HepG2 (cell line): Measurements from ENCODE around the gene NKD1. TPM values are rescaled to one million over a fixed set of nuclear protein-coding genes. Genes with fewer than 3 reads are reported as not detected.

Source experiments
- ATRX ChIP-seq: sonication (generic); formaldehyde crosslinking; IDR thresholded peaks from 2 replicates; pipeline ENCODE4 v1.4.0; 2020; ENCODE audit warnings: missing genetic modification reagents, borderline replicate concordance
- CC2D1A ChIP-seq: sonication (generic); formaldehyde crosslinking; IDR thresholded peaks from 2 replicates; pipeline ENCODE4 v1.8.1; 2023; ENCODE audit warnings: mild to moderate bottlenecking, missing genetic modification reagents
- CCDC6 ChIP-seq: sonication (generic); formaldehyde crosslinking; IDR thresholded peaks from 2 replicates; pipeline ENCODE4 v1.8.1; 2022; ENCODE audit warnings: mild to moderate bottlenecking, missing genetic modification reagents, moderate library complexity
- HNF4G ChIP-seq, 2 experiments: sonication (generic) in 1 of 2; formaldehyde crosslinking in 1 of 2; IDR thresholded peaks; 2 replicates each; pipeline versions ENCODE4 v1.4.0 to v1.6.1; 2011 to 2020; ENCODE audit warnings: borderline replicate concordance in 2 of 2, low read depth in 2 of 2, mild to moderate bottlenecking in 2 of 2, low read length in 1 of 2, missing genetic modification reagents in 1 of 2, moderate library complexity in 1 of 2
- HNRNPL ChIP-seq: fragments of 200-400 bp; formaldehyde crosslinking; IDR thresholded peaks from 2 replicates; pipeline ENCODE4 v1.6.1; 2017; ENCODE audit warnings: mild to moderate bottlenecking, low read depth, low read length
- HNRNPLL ChIP-seq: fragments of 200-400 bp; formaldehyde crosslinking; IDR thresholded peaks from 2 replicates; pipeline ENCODE4 v1.6.1; 2017; ENCODE audit warnings: mild to moderate bottlenecking, low read depth, low read length; ENCODE audit not compliant: poor library complexity, severe bottlenecking
- MBNL3 ChIP-seq: fragments of 250-450 bp; sonication (Bioruptor Pico); conservative IDR thresholded peaks from 2 replicates; pipeline ENCODE4 v1.8.0; 2022; ENCODE audit warnings: mild to moderate bottlenecking, inconsistent platforms
- MED1 ChIP-seq: sonication (generic); formaldehyde crosslinking; IDR thresholded peaks from 2 replicates; pipeline ENCODE4 v1.4.0; 2020; ENCODE audit warnings: missing genetic modification reagents
- NKX3-1 ChIP-seq: sonication (generic); formaldehyde crosslinking; IDR thresholded peaks from 2 replicates; pipeline ENCODE4 v1.5.0; 2020; ENCODE audit warnings: missing genetic modification reagents
- SCMH1 ChIP-seq: sonication (generic); formaldehyde crosslinking; IDR thresholded peaks from 2 replicates; pipeline ENCODE4 v1.9.0; 2021; ENCODE audit warnings: missing genetic modification reagents, mild to moderate bottlenecking, borderline replicate concordance
- TBX2 ChIP-seq: sonication (generic); formaldehyde crosslinking; IDR thresholded peaks from 2 replicates; pipeline ENCODE4 v1.5.0; 2020; ENCODE audit warnings: missing genetic modification reagents, mild to moderate bottlenecking, borderline replicate concordance
- TBX3 ChIP-seq: fragments of 450-650 bp; IDR thresholded peaks from 2 replicates; pipeline ENCODE4 v1.6.1; 2017; ENCODE audit warnings: antibody characterized with exemption, mild to moderate bottlenecking, inconsistent platforms, borderline replicate concordance
- TSC22D2 ChIP-seq: sonication (generic); formaldehyde crosslinking; IDR thresholded peaks from 2 replicates; pipeline ENCODE4 v1.5.1; 2020; ENCODE audit warnings: missing genetic modification reagents, mild to moderate bottlenecking, borderline replicate concordance
- ZNF446 ChIP-seq: sonication (generic); formaldehyde crosslinking; IDR thresholded peaks from 2 replicates; pipeline ENCODE4 v1.5.0; 2020; ENCODE audit warnings: mild to moderate bottlenecking, missing genetic modification reagents
- ZNF644 ChIP-seq: IDR thresholded peaks from 2 replicates; pipeline ENCODE4 v1.6.1; 2016; ENCODE audit warnings: low read depth
- ZNF724P ChIP-seq: sonication (generic); formaldehyde crosslinking; IDR thresholded peaks from 2 replicates; pipeline ENCODE4 v1.8.0; 2022; ENCODE audit warnings: missing genetic modification reagents, borderline replicate concordance
- ZNF777 ChIP-seq: sonication (generic); formaldehyde crosslinking; IDR thresholded peaks from 2 replicates; pipeline ENCODE4 v1.4.0; 2020; ENCODE audit warnings: missing genetic modification reagents
- ZSCAN25 ChIP-seq: sonication (generic); formaldehyde crosslinking; IDR thresholded peaks from 2 replicates; pipeline ENCODE4 v1.8.0; 2022; ENCODE audit warnings: mild to moderate bottlenecking, missing genetic modification reagents
- polyA plus RNA-seq, 8 experiments: library from polyadenylated mRNA; depleted of rRNA in 3 of 8; stranded (reverse) in 7 of 8; unstranded in 1 of 8; fragments of >200 nt; fragmentation: Illumina TruSeq in 4 of 8; extraction: Trizol in 4 of 8; gene quantifications; 2 replicates each; pipeline versions ENCODE4 v1.2.1 to v1.2.3, GENCODE V29; 2011 to 2016; ENCODE audit warnings: low read depth in 4 of 8, missing spikeins in 1 of 8, mixed read lengths in 1 of 8; ENCODE audit not compliant: insufficient read depth in 1 of 8
- total RNA-seq, 5 experiments: library from RNA; depleted of rRNA; stranded (reverse); fragments of >200 nt; fragmentation: Illumina TruSeq; extraction: Trizol; gene quantifications; 2 replicates each; pipeline ENCODE4 v1.2.3, GENCODE V29; 2016; ENCODE audit warnings: low read depth in 1 of 5
- TF ChIP-seq, protein P1 (sequence below): sonication (generic); formaldehyde crosslinking; IDR thresholded peaks from 2 replicates; pipeline ENCODE4 v1.5.0; 2020; ENCODE audit warnings: mild to moderate bottlenecking, missing genetic modification reagents, borderline replicate concordance
- TF ChIP-seq, protein P2 (sequence below): sonication (generic); formaldehyde crosslinking; IDR thresholded peaks from 2 replicates; pipeline ENCODE4 v1.5.1; 2020; ENCODE audit warnings: missing genetic modification reagents, mild to moderate bottlenecking, borderline replicate concordance
- TF ChIP-seq, protein P3 (sequence below): sonication (generic); formaldehyde crosslinking; IDR thresholded peaks from 2 replicates; pipeline ENCODE4 v1.5.1; 2020; ENCODE audit warnings: missing genetic modification reagents, mild to moderate bottlenecking, borderline replicate concordance

Gene NKD1
- total and polyA plus RNA-seq, 2 of the 13 experiments (the other 11 are each of a cell fraction or from before 2014, with no cell fraction given): 70.4 to 121 TPM

DNA sequence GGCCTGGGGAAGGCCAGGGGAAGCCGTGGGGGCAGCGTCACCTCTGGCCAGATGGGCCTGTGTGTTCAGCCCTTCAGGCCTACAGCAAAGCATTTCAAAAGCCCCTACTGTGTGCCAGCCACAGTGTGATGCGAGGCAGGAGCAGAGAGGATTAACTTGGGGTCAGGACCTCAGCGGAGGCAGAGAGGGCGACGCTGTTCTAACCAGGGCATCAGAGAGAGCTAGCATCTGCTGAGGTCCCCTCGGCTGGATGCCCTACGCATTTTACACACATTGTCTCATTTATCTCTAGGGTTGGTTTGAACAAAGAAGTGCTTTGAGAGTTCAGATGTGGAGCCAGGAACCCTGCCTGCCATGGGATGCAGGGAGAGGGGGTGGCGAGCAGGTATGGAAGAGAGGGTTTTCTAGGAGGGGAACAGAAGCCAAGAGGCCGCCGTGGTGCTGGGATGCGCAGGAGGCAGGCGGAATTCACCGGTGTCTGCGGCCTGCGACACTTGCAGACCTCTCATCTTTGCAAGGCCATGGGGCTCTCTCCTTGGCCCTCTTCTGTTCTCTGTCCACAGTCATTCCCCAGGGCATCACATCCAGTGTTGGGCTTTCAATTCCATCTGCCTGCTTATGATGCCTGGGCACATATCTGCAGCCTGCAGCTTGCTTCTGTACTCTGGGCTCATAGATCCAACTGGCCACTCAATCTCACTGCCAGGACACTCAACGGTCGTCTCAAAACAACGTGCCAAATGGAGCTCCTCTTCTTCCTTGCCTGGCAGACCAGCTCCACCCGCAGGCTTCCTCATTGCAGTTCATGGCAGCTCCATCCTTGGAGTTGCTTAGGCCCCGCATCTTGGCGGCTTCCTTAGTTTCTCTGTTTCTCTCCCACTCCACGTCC is 8.1 kb upstream of the NKD1 start (continued):
- TF ChIP-seq TSC22D2 (CRISPR knock-in tag): no peak
- TF ChIP-seq SCMH1 (CRISPR knock-in tag): no peak
- TF ChIP-seq ZNF724P (CRISPR knock-in tag): no peak
- TF ChIP-seq, protein P1, sequence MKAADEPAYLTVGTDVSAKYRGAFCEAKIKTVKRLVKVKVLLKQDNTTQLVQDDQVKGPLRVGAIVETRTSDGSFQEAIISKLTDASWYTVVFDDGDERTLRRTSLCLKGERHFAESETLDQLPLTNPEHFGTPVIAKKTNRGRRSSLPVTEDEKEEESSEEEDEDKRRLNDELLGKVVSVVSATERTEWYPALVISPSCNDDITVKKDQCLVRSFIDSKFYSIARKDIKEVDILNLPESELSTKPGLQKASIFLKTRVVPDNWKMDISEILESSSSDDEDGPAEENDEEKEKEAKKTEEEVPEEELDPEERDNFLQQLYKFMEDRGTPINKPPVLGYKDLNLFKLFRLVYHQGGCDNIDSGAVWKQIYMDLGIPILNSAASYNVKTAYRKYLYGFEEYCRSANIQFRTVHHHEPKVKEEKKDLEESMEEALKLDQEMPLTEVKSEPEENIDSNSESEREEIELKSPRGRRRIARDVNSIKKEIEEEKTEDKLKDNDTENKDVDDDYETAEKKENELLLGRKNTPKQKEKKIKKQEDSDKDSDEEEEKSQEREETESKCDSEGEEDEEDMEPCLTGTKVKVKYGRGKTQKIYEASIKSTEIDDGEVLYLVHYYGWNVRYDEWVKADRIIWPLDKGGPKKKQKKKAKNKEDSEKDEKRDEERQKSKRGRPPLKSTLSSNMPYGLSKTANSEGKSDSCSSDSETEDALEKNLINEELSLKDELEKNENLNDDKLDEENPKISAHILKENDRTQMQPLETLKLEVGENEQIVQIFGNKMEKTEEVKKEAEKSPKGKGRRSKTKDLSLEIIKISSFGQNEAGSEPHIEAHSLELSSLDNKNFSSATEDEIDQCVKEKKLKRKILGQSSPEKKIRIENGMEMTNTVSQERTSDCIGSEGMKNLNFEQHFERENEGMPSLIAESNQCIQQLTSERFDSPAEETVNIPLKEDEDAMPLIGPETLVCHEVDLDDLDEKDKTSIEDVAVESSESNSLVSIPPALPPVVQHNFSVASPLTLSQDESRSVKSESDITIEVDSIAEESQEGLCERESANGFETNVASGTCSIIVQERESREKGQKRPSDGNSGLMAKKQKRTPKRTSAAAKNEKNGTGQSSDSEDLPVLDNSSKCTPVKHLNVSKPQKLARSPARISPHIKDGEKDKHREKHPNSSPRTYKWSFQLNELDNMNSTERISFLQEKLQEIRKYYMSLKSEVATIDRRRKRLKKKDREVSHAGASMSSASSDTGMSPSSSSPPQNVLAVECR (CRISPR knock-in tag): 0 out of 2 replicates have a peak, but pooled peaks have one; percentile 29
- no peak for TF ChIP-seq CCDC6 (CRISPR knock-in tag)
- TF ChIP-seq ZNF777 (CRISPR knock-in tag): no peak
- no peak for TF ChIP-seq TBX3
- TF ChIP-seq, protein P2, sequence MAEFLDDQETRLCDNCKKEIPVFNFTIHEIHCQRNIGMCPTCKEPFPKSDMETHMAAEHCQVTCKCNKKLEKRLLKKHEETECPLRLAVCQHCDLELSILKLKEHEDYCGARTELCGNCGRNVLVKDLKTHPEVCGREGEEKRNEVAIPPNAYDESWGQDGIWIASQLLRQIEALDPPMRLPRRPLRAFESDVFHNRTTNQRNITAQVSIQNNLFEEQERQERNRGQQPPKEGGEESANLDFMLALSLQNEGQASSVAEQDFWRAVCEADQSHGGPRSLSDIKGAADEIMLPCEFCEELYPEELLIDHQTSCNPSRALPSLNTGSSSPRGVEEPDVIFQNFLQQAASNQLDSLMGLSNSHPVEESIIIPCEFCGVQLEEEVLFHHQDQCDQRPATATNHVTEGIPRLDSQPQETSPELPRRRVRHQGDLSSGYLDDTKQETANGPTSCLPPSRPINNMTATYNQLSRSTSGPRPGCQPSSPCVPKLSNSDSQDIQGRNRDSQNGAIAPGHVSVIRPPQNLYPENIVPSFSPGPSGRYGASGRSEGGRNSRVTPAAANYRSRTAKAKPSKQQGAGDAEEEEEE (CRISPR knock-in tag): no peak; the same call in 1 of the 2 replicates
- no peak for TF ChIP-seq CC2D1A
- TF ChIP-seq NKX3-1 (CRISPR knock-in tag): no peak
- TF ChIP-seq ZSCAN25 (CRISPR knock-in tag): peak; percentile 96
- TF ChIP-seq MBNL3 (CRISPR knock-in tag): no peak
- no peak for TF ChIP-seq ZNF644
- TF ChIP-seq TBX2 (CRISPR knock-in tag): no peak; the same call in 1 of the 2 replicates
- no peak for TF ChIP-seq ATRX (CRISPR knock-in tag)
- TF ChIP-seq ZNF446 (CRISPR knock-in tag): no peak
- TF ChIP-seq MED1 (CRISPR knock-in tag): no peak
- TF ChIP-seq, protein P3, sequence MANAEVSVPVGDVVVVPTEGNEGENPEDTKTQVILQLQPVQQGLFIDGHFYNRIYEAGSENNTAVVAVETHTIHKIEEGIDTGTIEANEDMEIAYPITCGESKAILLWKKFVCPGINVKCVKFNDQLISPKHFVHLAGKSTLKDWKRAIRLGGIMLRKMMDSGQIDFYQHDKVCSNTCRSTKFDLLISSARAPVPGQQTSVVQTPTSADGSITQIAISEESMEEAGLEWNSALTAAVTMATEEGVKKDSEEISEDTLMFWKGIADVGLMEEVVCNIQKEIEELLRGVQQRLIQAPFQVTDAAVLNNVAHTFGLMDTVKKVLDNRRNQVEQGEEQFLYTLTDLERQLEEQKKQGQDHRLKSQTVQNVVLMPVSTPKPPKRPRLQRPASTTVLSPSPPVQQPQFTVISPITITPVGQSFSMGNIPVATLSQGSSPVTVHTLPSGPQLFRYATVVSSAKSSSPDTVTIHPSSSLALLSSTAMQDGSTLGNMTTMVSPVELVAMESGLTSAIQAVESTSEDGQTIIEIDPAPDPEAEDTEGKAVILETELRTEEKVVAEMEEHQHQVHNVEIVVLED (CRISPR knock-in tag): peak; percentile 25; the same call in 1 of the 2 replicates
- TF ChIP-seq HNF4G (IDR thresholded peaks at IDR 0.05; ENCODE audit: borderline replicate concordance, low read depth, low read length): no peak
- TF ChIP-seq HNF4G (CRISPR knock-in tag; IDR thresholded peaks at IDR 0.05; ENCODE audit: borderline replicate concordance, low read depth): no peak
- TF ChIP-seq HNRNPL: 0 out of 2 replicates have a peak, but pooled peaks have one; percentile 35
- no peak for TF ChIP-seq HNRNPLL
